DMS79 treated with DMSO at 0.1 percent for 48 hours (cell line): ENCODE results near the gene SESN2.

Source experiments
- DNase-seq: peaks from one replicate; lab custom pipeline; 2025; lab: John Stamatoyannopoulos, UW

The SESN2 gene

DNA sequence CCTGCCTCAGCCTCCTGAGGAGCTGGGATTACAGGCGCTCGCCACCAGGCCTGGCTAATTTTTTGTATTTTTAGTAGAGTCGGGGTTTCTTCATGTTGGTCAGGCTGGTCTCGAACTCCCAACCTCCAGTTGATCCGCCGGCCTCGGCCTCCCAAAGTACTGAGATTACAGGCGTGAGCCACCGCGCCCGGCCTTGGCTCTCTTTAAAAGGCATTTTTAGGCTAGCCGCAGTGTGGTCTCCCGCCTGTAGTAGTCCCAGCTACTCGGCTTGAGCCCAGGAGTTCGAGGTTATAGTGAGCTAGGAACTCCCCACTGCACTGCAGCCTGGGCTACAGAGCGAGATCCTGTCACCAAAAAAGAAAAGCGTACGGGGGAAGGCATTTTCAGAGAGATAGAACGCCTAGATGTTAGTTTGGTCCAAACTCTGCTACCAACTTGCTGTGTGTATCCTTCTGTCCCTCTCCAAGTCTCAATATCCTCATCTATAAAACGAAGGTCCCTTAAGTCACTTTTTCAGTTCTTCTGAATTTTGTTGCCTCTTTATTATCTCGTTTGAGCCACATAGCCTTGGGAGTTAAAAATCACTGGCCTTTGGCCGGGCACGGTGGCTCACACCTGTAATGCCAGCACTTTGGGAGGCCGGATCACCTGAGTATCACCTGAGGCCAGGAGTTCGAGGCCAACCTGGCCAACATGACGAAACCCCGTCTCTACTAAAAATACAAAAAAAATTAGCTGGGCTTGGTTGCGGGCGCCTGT, 70.3 kb downstream of the SESN2 start:
- DNase-seq: no peak
